H9 (cell line): ENCODE data around the gene GSG1L2. TPM values are rescaled to one million over a fixed set of nuclear protein-coding genes. Genes with fewer than 3 reads are reported as not detected.

Experiments used
- DNase-seq: peaks from one replicate; pipeline ENCODE4 v3.0.0-alpha.2; 2017
- H2AFZ ChIP-seq: one replicate; pipeline ENCODE4 v1.6.1; 2013; ENCODE audit warnings: mild to moderate bottlenecking, low read length, control low read depth, moderate library complexity
- H2AK5ac ChIP-seq: 2 replicates; pipeline ENCODE4 v1.6.1; 2013; ENCODE audit warnings: low read length, control low read depth, mixed read lengths; ENCODE audit not compliant: insufficient read length
- H2BK120ac ChIP-seq: one replicate; pipeline ENCODE4 v1.6.1; 2013; ENCODE audit warnings: low read depth, mild to moderate bottlenecking, low read length, control low read depth, inconsistent platforms; ENCODE audit not compliant: poor library complexity, severe bottlenecking
- H2BK12ac ChIP-seq: 2 replicates; pipeline ENCODE4 v1.6.1; 2013; ENCODE audit warnings: low read length, control low read depth, mixed read lengths, low read depth; ENCODE audit not compliant: insufficient read length
- H2BK15ac ChIP-seq: 2 replicates; pipeline ENCODE4 v1.6.1; 2013; ENCODE audit warnings: low read depth, low read length, control low read depth
- H2BK20ac ChIP-seq: one replicate; pipeline ENCODE4 v1.6.1; 2013; ENCODE audit warnings: low read depth, mild to moderate bottlenecking, low read length, control low read depth, inconsistent platforms; ENCODE audit not compliant: poor library complexity, severe bottlenecking
- H2BK5ac ChIP-seq: 2 replicates; pipeline ENCODE4 v1.6.1; 2013; ENCODE audit warnings: low read length, control low read depth, mixed read lengths; ENCODE audit not compliant: insufficient read length
- H3K14ac ChIP-seq: 2 replicates; pipeline ENCODE4 v1.6.1; 2013; ENCODE audit warnings: low read length, control low read depth; ENCODE audit not compliant: insufficient read depth
- H3K18ac ChIP-seq: 2 replicates; pipeline ENCODE4 v1.6.1; 2013; ENCODE audit warnings: low read depth, mild to moderate bottlenecking, mixed read lengths, low read length, control low read depth; ENCODE audit not compliant: insufficient read length
- H3K23ac ChIP-seq: 2 replicates; pipeline ENCODE4 v1.6.1; 2013; ENCODE audit warnings: low read length, control low read depth, mixed read lengths, low read depth; ENCODE audit not compliant: insufficient read length
- H3K23me2 ChIP-seq: 2 replicates; pipeline ENCODE4 v1.6.1; 2013; ENCODE audit warnings: low read depth, mild to moderate bottlenecking, mixed read lengths, low read length, control low read depth; ENCODE audit not compliant: insufficient read length, poor library complexity, severe bottlenecking
- H3K27ac ChIP-seq: 2 replicates; pipeline ENCODE4 v1.5.1; 2013; ENCODE audit warnings: low read length, control low read depth, mixed read lengths, low read depth; ENCODE audit not compliant: insufficient read length
- H3K27me3 ChIP-seq: 2 replicates; pipeline ENCODE4 v1.6.1; 2013; ENCODE audit warnings: low read length, control low read depth, inconsistent platforms; ENCODE audit not compliant: insufficient read depth
- H3K4ac ChIP-seq: 2 replicates; pipeline ENCODE4 v1.6.1; 2013; ENCODE audit warnings: low read depth, mild to moderate bottlenecking, control low read depth, inconsistent platforms, low read length, moderate library complexity
- H3K4me1 ChIP-seq: 2 replicates; pipeline ENCODE4 v1.6.1; 2013; ENCODE audit warnings: low read length, control low read depth, inconsistent platforms; ENCODE audit not compliant: insufficient read depth
- H3K4me2 ChIP-seq: 2 replicates; pipeline ENCODE4 v1.6.1; 2013; ENCODE audit warnings: low read length, control low read depth, mixed read lengths; ENCODE audit not compliant: insufficient read length, insufficient read depth
- H3K56ac ChIP-seq: 2 replicates; pipeline ENCODE4 v1.6.1; 2013; ENCODE audit warnings: low read depth, mild to moderate bottlenecking, mixed read lengths, low read length, control low read depth; ENCODE audit not compliant: insufficient read length
- H3K79me1 ChIP-seq: 2 replicates; pipeline ENCODE4 v1.6.1; 2013; ENCODE audit warnings: low read depth, mild to moderate bottlenecking, moderate library complexity, low read length, control low read depth, inconsistent platforms; ENCODE audit not compliant: insufficient read depth, poor library complexity, severe bottlenecking
- H3K79me2 ChIP-seq: 2 replicates; pipeline ENCODE4 v1.6.1; 2013; ENCODE audit warnings: low read length, control low read depth, inconsistent platforms; ENCODE audit not compliant: insufficient read depth
- H3K9ac ChIP-seq: 2 replicates; pipeline ENCODE4 v1.6.1; 2013; ENCODE audit warnings: low read length, control low read depth, mixed read lengths; ENCODE audit not compliant: insufficient read length; ENCODE audit errors: extremely low read depth
- H3K9me3 ChIP-seq: one replicate; pipeline ENCODE4 v1.6.1; 2013; ENCODE audit warnings: low read depth, low read length, inconsistent platforms; ENCODE audit not compliant: control insufficient read depth
- H3T11ph ChIP-seq: one replicate; pipeline ENCODE4 v1.6.1; 2013; ENCODE audit warnings: mild to moderate bottlenecking, low read length, control low read depth, inconsistent platforms
- H4K20me1 ChIP-seq: one replicate; pipeline ENCODE4 v1.6.1; 2013; ENCODE audit not compliant: control insufficient read depth, insufficient read length, insufficient read depth
- H4K5ac ChIP-seq: 2 replicates; pipeline ENCODE4 v1.6.1; 2013; ENCODE audit warnings: low read depth, mild to moderate bottlenecking, mixed read lengths, low read length, control low read depth; ENCODE audit not compliant: insufficient read length
- H4K8ac ChIP-seq: replicated peaks from 2 replicates; pipeline ENCODE4 v1.6.1; 2013; ENCODE audit warnings: low read length, control low read depth, mixed read lengths, low read depth; ENCODE audit not compliant: insufficient read length
- H4K91ac ChIP-seq: 2 replicates; pipeline ENCODE4 v1.6.1; 2013; ENCODE audit warnings: low read depth, mild to moderate bottlenecking, moderate library complexity, mixed read lengths, low read length, control low read depth; ENCODE audit not compliant: insufficient read length
- H3K27ac Mint-ChIP-seq, 3 experiments: 2 replicates in 2 of 3; 3 replicates in 1 of 3; pipeline ENCODE4 v1.8.0; 2020 to 2021; ENCODE audit warnings: mixed read lengths in 3 of 3, mild to moderate bottlenecking in 1 of 3, moderate library complexity in 1 of 3
- H3K27me3 Mint-ChIP-seq: 2 replicates; pipeline ENCODE4 v1.8.0; 2021; ENCODE audit warnings: low read depth, mild to moderate bottlenecking, moderate library complexity, mixed read lengths
- H3K36me3 Mint-ChIP-seq, 3 experiments: 2 replicates in 2 of 3; 3 replicates in 1 of 3; pipeline ENCODE4 v1.8.0; 2020 to 2021; ENCODE audit warnings: low read depth in 3 of 3, mixed read lengths in 3 of 3; ENCODE audit not compliant: insufficient read depth in 1 of 3
- H3K4me1 Mint-ChIP-seq, 2 experiments: 2 replicates each; pipeline ENCODE4 v1.8.0; 2020; ENCODE audit warnings: mixed read lengths in 2 of 2
- H3K4me3 Mint-ChIP-seq, 2 experiments: 2 replicates in 1 of 2; 3 replicates in 1 of 2; pipeline ENCODE4 v1.8.0; 2020 to 2021; ENCODE audit warnings: mild to moderate bottlenecking in 2 of 2, mixed read lengths in 2 of 2, moderate library complexity in 1 of 2
- H3K9me3 Mint-ChIP-seq, 2 experiments: 2 replicates in 1 of 2; 3 replicates in 1 of 2; pipeline ENCODE4 v1.8.0; 2020; ENCODE audit warnings: mild to moderate bottlenecking in 2 of 2, mixed read lengths in 2 of 2, moderate library complexity in 1 of 2
- WGBS: extraction: QIAGEN DNeasy Blood & Tissue Kit; methylation state at CpG from one replicate; pipeline ENCODE4 v1.1.7; 2013; ENCODE audit warnings: missing lambda C conversion rate, low lambda C conversion rate, mixed read lengths; ENCODE audit not compliant: insufficient read length; ENCODE audit errors: extremely low coverage; 5-methylcytosine and 5-hydroxymethylcytosine counted together
- total RNA-seq: library from RNA; stranded (reverse); gene quantifications from 2 replicates; pipeline ENCODE4 v1.2.1, GENCODE V29; 2021
- TF ChIP-seq, protein P1 (sequence below): fragments of 200-600 bp; sonication (generic); conservative IDR thresholded peaks from 3 replicates; pipeline ENCODE4 v1.8.0; 2021; ENCODE audit warnings: antibody characterized with exemption, mild to moderate bottlenecking

GSG1L2 gene
- total RNA-seq, 1 experiment from 2014 or later = not detected

GRCh38 chr17:9805769-9806168, 16.1 kb downstream of the GSG1L2 start:
- Histone ChIP-seq H3K79me2 (no peaks in the 10 kb centered on the region), H2BK20ac (no peak overlapping the region), H2AFZ (no peak overlapping the region), H3K56ac (no peak overlapping the region), H3K27me3 (no peaks in the 10 kb centered on the region), H3K4me1 (no peaks in the 10 kb centered on the region), H4K8ac (no peak overlapping the region), H3K4me2 (no peak overlapping the region), H3K27ac (no peak overlapping the region), H4K5ac (no peak overlapping the region), H3K23ac (no peak overlapping the region), H2BK15ac (no peak overlapping the region), H2BK5ac (no peak overlapping the region), H3K18ac (no peak overlapping the region), H3K9ac (no peak overlapping the region), H3K23me2 (no peaks in the 10 kb centered on the region), H4K91ac (no peak overlapping the region), H2BK12ac (no peak overlapping the region), H3K14ac (no peak overlapping the region), H4K20me1 (no peaks in the 10 kb centered on the region), H3K9me3 (no peaks in the 10 kb centered on the region), H2AK5ac (no peak overlapping the region), H3K79me1 (no peaks in the 10 kb centered on the region), H3K4ac (no peak overlapping the region), H2BK120ac (no peak overlapping the region), H3T11ph (no peak overlapping the region)
- H3K4me1 Mint-ChIP-seq = no peaks in the 10 kb centered on the region
- H3K4me3 Mint-ChIP-seq = no peak overlapping the region
- TF ChIP-seq, protein P1, sequence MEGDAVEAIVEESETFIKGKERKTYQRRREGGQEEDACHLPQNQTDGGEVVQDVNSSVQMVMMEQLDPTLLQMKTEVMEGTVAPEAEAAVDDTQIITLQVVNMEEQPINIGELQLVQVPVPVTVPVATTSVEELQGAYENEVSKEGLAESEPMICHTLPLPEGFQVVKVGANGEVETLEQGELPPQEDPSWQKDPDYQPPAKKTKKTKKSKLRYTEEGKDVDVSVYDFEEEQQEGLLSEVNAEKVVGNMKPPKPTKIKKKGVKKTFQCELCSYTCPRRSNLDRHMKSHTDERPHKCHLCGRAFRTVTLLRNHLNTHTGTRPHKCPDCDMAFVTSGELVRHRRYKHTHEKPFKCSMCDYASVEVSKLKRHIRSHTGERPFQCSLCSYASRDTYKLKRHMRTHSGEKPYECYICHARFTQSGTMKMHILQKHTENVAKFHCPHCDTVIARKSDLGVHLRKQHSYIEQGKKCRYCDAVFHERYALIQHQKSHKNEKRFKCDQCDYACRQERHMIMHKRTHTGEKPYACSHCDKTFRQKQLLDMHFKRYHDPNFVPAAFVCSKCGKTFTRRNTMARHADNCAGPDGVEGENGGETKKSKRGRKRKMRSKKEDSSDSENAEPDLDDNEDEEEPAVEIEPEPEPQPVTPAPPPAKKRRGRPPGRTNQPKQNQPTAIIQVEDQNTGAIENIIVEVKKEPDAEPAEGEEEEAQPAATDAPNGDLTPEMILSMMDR = no peak
- no peak for DNase-seq
- no peak overlapping the region for H3K27ac Mint-ChIP-seq
- no peaks in the 10 kb centered on the region for H3K9me3 Mint-ChIP-seq
- no CpG with 5 or more reads among the region's 4 CpGs for WGBS
- peaks cover 18% of the 10 kb centered on the region for H3K27me3 Mint-ChIP-seq
- no peaks in the 10 kb centered on the region; a peak in 1 of 7 replicates for H3K36me3 Mint-ChIP-seq
